GM18861 (cell line): ENCODE measurements around the gene CXCR5.

Experiments used
- ATAC-seq: cut with Tn5 transposase; IDR thresholded peaks from one replicate; pipeline ENCODE4 v1.9.1; 2021; ENCODE audit not compliant: unreplicated experiment

Gene CXCR5

DNA sequence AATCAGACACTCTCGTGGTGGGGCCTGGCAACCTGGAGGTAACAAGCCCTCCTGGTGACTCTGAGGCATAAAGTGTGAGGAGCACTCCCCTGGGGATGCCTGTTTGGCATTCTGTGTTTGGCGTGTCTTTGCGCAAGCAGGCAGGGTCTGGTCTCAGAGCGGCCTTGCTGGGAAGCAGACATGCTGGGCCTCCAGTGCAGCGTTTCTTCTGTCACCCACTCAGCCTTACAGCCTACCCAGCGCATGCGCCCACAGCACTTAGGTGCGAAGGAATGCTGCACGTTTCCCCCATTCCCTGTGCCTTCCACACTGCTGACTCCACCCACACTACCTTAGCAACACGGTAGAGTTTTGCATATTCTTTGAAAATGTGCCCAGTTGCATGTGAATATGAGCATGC is 7.4 kb upstream of the CXCR5 start:
- no peak for ATAC-seq

GRCh38 chr11:118877487-118878162 is 6.1 kb upstream of the CXCR5 start:
- no peak for ATAC-seq

GRCh38 chr11:118878163-118878563 is 5.5 kb upstream of the CXCR5 start:
- ATAC-seq: no peak

DNA sequence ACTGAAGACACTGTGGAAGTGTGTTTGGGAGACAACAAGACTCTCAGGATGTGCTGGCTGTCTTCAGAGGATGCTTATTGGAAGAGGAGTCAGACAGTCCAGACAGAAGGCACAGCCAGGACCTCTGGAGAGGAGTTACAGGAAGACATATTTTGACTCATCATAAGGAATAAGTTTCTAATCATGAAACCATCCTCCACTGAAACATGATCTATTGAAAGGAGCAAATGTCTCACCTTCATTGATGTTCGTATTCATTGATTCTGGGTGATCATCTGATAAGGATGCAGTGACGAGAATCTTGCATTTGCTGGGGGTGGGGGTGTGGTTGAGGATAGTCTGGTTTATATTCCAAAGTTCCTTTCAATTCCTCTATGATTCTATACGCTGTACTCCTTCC is 2.5 kb upstream of the CXCR5 start:
- ATAC-seq: no peak

DNA sequence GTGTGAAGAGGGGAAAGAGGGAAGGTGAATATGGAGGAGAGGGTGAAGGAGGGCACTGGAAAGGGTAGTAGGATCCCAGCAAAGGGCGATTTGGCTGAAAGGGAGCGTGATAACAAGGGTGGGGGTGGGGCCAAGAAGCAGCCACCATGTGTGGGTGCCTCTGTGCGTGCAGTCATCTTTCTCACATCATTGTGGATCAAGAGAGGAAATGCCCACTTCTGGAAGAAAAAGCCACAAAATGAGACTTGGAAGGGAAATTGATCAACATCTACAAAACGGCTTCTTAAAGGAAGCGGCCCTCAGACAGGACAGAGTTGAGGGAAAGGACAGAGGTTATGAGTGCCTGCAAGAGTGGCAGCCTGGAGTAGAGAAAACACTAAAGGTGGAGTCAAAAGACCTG is 1.2 kb upstream of the CXCR5 start:
- no peak for ATAC-seq

GRCh38 chr11:118883004-118883367 is 706 bp upstream of the CXCR5 start:
- no peak for ATAC-seq

GRCh38 chr11:118884875-118885274 is 1.2 kb downstream of the CXCR5 start:
- no peak for ATAC-seq

DNA sequence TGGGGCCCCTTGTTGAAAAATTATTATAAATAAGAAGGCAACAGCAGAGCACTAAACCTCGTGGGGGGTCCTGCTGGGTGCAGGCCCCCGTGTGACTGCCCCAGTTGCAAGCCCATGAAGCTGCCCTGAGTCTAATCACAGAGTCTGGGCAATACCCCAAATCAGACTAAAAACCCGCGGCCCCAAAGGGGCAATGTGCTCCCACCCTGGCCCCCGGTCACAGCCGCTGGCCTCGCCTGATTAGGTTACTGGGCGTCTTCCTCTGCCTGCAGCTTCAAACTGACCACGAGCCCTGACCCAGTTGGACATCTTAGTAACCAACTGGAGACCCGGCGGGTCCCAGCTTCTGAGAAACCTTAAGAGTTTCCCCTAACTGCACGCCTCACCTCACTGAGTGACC is 1.6 kb downstream of the CXCR5 start:
- no peak for ATAC-seq

- no peak for ATAC-seq
These were observed 2.3 kb downstream of the CXCR5 start for GRCh38 chr11:118885831-118886565.

- no peak for ATAC-seq
These were observed 3.0 kb downstream of the CXCR5 start for GRCh38 chr11:118886681-118887111.

DNA sequence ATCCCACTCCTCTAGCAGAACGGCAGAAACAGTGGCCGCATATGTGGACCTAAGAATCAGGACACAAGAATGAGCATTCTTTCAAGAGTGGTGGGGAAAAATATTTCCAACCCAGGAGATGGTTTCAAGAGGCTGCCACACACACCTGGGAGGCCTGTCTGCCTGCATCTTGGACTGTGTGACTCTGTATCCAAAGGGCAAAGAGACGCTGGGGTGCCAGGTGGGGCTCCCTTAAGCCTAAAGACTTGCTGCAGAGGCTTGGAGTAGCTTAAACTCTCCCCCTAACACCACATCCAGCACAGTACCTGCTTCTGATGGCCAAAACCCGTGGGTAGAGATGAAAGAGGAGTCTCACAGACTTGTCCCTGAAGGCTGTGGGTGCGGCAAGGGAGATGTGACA is 3.5 kb downstream of the CXCR5 start:
- no peak for ATAC-seq

GRCh38 chr11:118888398-118888797 is 4.7 kb downstream of the CXCR5 start:
- no peak for ATAC-seq

- no peak for ATAC-seq
These were observed 6.1 kb downstream of the CXCR5 start for GRCh38 chr11:118889797-118890196.

DNA sequence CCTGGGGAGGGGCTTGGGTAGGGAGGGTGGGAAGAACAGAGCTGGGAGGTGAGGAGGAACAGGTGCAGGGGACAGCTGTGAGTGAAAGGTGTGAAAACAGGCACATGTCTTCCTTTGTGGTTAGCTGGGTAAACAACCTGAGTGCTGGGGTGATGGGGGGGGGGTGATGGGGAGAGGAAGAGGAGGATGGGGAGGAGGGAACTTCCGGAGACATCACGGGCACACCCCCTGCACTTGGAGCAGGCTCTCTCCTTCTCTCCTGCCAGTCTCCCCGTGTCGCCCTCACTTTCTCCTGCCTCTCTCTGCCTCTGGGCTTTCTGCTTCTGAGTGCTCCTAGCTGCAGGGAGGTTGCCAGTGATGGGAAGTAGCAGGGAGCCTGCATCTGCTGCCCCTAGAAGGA is 8.8 kb downstream of the CXCR5 start:
- no peak for ATAC-seq

- ATAC-seq: no peak
These were observed 9.3 kb downstream of the CXCR5 start for GRCh38 chr11:118892964-118893363.

- no peak for ATAC-seq
These were observed 10.0 kb downstream of the CXCR5 start for GRCh38 chr11:118893662-118894061.

GRCh38 chr11:118894192-118894591 is 10.5 kb downstream of the CXCR5 start:
- ATAC-seq: no peak

DNA sequence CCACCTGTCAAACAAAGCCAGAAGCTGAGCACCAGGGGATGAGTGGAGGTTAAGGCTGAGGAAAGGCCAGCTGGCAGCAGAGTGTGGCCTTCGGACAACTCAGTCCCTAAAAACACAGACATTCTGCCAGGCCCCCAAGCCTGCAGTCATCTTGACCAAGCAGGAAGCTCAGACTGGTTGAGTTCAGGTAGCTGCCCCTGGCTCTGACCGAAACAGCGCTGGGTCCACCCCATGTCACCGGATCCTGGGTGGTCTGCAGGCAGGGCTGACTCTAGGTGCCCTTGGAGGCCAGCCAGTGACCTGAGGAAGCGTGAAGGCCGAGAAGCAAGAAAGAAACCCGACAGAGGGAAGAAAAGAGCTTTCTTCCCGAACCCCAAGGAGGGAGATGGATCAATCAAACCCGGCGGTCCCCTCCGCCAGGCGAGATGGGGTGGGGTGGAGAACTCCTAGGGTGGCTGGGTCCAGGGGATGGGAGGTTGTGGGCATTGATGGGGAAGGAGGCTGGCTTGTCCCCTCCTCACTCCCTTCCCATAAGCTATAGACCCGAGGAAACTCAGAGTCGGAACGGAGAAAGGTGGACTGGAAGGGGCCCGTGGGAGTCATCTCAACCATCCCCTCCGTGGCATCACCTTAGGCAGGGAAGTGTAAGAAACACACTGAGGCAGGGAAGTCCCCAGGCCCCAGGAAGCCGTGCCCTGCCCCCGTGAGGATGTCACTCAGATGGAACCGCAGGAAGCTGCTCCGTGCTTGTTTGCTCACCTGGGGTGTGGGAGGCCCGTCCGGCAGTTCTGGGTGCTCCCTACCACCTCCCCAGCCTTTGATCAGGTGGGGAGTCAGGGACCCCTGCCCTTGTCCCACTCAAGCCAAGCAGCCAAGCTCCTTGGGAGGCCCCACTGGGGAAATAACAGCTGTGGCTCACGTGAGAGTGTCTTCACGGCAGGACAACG is 11.7 kb downstream of the CXCR5 start:
- peak; percentile 61 for ATAC-seq

GRCh38 chr11:118896472-118896913 is 12.8 kb downstream of the CXCR5 start:
- ATAC-seq: no peak

DNA sequence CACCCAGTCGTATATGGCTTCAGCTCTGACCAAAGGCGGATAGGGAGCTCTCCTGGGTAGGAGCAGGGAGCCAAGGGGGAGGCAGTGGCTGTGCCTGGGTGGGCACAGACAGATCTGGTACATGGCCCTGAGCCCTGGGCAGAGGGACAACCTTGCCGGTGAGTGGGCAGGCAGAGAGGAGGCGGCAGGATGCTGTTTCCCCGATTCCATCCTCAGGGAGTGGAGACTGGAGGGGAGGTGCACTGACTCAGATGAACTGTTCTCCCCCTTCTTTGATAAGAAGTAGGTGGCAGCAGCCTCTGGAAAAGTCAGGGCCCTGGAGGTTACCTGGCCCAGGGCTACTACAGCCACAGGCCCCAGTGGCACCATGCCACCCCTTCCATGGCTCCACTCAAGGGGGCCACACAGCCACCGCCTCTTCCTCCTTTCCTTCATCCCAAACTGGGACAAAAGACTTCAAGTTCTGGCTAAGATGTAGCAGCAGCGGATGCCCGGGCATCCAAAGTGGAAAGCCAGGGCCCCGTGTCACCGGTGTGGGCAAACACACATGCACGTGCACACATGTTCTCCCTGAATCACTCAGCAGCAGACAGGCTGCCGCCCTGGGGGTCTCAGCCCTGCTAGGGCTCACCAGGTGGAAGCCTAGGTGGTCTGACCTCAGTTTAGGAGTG is 13.4 kb downstream of the CXCR5 start:
- ATAC-seq: no peak

DNA sequence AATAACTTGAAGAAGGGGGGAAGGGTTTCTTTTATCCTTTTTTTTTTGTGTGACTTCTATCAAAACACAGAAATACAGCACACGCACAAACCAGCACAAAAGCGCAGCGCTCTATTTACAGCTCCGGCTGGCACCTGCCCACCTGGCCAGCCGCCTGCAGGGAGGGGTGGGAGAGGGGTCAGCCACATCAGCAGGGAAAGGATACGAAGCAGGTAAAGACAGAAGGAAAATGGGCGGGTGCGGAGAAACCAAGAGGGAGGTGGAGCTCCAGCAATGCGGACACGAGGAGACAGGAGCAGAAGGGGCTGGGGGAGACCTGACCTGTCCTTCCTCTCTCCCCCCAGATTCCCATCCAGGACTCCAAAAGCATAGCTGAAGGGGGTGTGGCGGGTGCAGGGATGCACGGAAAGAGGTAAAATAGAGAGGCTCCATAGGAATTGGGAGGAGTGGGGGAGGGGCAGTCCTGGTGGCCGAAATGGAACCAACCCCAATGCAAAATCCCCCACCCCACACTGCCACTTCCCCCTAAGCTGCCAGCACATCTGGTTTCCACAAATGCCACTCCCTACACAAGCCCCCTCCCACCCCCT is 14.1 kb downstream of the CXCR5 start:
- no peak for ATAC-seq
